Esophagus muscularis mucosa (tissue), 4 donors: Measurements from ENCODE around the gene MAN2A1.
"Not testable (repeated sequence)": the region's sequence is repeated elsewhere in the genome, so short reads cannot be mapped to it uniquely, and the experiment has no call there.

Source experiments
- CTCF ChIP-seq, 3 experiments: fragments of 200-600 bp in 2 of 3; fragments of 450-650 bp in 1 of 3; sonication (generic) in 2 of 3; IDR thresholded peaks; one replicate each; pipeline ENCODE4 v1.5.1; 2017 to 2019; ENCODE audit warnings: antibody characterized with exemption in 3 of 3, mild to moderate bottlenecking in 2 of 3, moderate library complexity in 1 of 3
- EP300 ChIP-seq: sonication (generic); formaldehyde crosslinking; IDR thresholded peaks from one replicate; pipeline ENCODE4 v1.6.1; 2017; ENCODE audit warnings: antibody characterized with exemption
- POLR2A ChIP-seq: fragments of 450-650 bp; IDR thresholded peaks from one replicate; pipeline ENCODE4 v1.6.1; 2017; ENCODE audit warnings: antibody characterized with exemption, moderate library complexity, mild to moderate bottlenecking, low read depth

GRCh38 chr5:109832207-109833188 is 142.8 kb downstream of the MAN2A1 start:
- not testable (repeated sequence) for TF ChIP-seq CTCF (IDR thresholded peaks at IDR 0.05); POLR2A; EP300
